Epithelial cell of proximal tubule (primary cell): ENCODE measurements around the gene CGB3. TPM values are rescaled to one million over a fixed set of nuclear protein-coding genes. Genes with fewer than 3 reads are reported as not detected.

Experiments used
- DNase-seq: peaks from one replicate; pipeline ENCODE4 v3.0.0-alpha.2; 2011; ENCODE audit warnings: low read depth
- H3K4me3 ChIP-seq: 2 replicates; pipeline ENCODE4 v1.5.1; 2011; ENCODE audit warnings: low read depth, mild to moderate bottlenecking, low read length
- total RNA-seq: library from RNA; depleted of rRNA; stranded (reverse); fragments of >200 nt; gene quantifications from 2 replicates; pipeline ENCODE4 v1.2.3, GENCODE V29; 2015
- TF ChIP-seq, protein P1 (sequence below): conservative IDR thresholded peaks from 2 replicates; pipeline ENCODE4 v1.5.1; 2012; ENCODE audit warnings: low read depth, mild to moderate bottlenecking, low read length

CGB3 gene
- total RNA-seq, 1 donor from 2014 or later: not detected

DNA sequence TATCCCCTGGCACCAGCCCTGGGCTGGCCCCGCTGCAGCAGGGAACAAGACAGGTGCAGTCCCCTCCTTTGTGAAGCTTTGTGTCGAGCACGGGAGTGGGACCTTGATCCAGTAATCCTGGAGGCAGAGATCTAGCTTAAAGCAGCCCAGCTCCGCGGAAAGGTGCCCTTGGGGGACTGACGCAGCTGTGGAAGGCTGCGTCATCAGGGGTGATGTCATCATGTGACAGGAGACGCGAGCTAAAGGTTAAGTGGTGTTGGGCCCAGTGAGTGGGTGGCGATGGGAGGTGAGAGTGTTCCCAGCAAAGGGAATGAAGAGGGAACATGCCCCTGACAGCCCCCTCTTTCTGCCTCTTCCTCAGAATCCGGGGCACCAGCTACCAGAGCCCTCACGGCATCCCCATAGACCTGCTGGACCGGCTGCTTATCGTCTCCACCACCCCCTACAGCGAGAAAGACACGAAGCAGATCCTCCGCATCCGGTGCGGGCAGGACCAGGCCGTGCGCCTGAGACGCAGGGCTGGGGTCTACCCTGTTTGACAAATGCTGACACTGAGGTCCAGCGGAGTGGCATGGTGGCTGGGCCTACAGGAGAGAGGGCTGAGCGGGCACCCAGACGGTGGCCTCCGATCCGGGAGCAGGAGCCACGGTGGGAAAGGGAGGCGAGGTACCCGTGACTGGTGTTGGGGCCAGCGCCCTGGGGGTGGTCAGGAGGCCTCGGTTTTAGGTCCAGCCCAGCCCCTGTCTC lies 9.8 kb downstream of the CGB3 start:
- DNase-seq: no peak
- TF ChIP-seq, protein P1, sequence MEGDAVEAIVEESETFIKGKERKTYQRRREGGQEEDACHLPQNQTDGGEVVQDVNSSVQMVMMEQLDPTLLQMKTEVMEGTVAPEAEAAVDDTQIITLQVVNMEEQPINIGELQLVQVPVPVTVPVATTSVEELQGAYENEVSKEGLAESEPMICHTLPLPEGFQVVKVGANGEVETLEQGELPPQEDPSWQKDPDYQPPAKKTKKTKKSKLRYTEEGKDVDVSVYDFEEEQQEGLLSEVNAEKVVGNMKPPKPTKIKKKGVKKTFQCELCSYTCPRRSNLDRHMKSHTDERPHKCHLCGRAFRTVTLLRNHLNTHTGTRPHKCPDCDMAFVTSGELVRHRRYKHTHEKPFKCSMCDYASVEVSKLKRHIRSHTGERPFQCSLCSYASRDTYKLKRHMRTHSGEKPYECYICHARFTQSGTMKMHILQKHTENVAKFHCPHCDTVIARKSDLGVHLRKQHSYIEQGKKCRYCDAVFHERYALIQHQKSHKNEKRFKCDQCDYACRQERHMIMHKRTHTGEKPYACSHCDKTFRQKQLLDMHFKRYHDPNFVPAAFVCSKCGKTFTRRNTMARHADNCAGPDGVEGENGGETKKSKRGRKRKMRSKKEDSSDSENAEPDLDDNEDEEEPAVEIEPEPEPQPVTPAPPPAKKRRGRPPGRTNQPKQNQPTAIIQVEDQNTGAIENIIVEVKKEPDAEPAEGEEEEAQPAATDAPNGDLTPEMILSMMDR: no peak

DNA sequence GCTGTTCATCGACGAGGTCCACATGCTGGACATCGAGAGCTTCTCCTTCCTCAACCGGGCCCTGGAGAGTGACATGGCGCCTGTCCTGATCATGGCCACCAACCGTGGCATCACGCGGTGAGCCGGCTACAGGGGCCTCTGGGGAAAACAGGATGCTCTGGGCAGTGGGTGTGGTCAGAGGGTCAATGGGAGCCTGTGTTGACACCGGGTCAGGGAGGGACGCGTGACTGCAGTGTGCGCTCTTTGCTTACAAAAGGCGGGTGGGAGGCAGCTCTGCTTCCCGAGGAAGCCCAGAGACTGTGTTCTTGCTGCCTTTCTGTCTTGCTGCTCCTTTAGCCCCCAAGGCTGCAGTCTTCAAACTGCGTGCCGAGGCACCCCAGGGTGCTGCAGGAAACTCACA lies 12.9 kb downstream of the CGB3 start:
- TF ChIP-seq, protein P1: no peak
- no peak overlapping the region for H3K4me3 ChIP-seq

More for the DNA sequence above, 9.8 kb downstream of the CGB3 start:
- no peak overlapping the region for H3K4me3 ChIP-seq

DNA sequence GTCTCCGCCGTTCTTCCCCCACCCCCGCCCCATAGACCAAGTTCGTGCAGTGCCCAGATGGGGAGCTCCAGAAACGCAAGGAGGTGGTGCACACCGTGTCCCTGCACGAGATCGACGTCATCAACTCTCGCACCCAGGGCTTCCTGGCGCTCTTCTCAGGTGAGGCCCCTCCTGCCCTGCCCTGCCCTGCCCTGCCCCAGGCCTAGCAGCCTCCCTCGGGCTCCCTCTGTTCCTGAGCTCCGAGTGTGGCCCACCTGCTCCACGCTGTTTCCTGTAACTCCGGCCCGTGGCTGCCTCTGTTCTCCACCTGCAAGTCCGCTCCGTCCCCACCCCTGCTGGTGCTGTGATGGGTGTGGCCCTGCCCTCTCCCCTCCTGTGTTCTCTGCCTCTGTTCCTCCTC lies 13.7 kb downstream of the CGB3 start:
- TF ChIP-seq, protein P1: no peak
- no peak overlapping the region for H3K4me3 ChIP-seq
- DNase-seq: no peak

More for the DNA sequence above, 12.9 kb downstream of the CGB3 start:
- DNase-seq: no peak

DNA sequence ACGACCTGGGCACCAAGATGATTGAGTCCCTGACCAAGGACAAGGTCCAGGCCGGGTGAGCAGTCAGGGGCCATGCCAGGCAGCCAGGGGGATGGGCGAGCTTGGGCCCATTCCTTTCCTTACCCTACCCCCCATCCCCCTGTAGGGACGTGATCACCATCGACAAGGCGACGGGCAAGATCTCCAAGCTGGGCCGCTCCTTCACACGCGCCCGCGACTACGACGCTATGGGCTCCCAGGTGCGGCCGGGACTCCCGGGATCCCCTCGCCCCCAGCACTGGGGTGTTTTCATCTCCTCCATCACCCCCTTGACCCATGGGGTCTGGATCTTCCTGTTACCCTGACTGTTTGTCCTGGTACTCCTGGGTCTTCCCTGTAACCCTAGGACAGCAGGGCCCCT lies 14.3 kb downstream of the CGB3 start:
- DNase-seq: no peak
- TF ChIP-seq, protein P1: no peak
- H3K4me3 ChIP-seq: no peak overlapping the region

DNA sequence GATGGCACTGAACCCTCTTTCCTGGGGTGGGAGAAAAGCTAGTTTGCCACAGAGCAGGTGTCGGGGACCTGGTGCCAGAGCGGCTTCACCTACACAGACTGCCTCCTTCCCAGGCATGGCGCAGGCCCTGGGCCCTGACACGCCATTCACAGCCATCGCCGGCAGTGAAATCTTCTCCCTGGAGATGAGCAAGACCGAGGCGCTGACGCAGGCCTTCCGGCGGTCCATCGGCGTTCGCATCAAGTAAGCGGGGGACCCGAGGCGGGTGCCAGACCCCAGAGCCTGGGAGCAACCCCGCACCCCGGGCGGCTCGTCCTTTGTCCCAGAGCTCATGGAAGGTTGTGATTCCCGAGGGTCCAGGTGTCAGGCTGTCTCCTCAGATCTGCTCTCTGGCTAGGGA lies 17.2 kb downstream of the CGB3 start:
- TF ChIP-seq, protein P1: no peak
- DNase-seq: no peak
- no peak overlapping the region for H3K4me3 ChIP-seq

DNA sequence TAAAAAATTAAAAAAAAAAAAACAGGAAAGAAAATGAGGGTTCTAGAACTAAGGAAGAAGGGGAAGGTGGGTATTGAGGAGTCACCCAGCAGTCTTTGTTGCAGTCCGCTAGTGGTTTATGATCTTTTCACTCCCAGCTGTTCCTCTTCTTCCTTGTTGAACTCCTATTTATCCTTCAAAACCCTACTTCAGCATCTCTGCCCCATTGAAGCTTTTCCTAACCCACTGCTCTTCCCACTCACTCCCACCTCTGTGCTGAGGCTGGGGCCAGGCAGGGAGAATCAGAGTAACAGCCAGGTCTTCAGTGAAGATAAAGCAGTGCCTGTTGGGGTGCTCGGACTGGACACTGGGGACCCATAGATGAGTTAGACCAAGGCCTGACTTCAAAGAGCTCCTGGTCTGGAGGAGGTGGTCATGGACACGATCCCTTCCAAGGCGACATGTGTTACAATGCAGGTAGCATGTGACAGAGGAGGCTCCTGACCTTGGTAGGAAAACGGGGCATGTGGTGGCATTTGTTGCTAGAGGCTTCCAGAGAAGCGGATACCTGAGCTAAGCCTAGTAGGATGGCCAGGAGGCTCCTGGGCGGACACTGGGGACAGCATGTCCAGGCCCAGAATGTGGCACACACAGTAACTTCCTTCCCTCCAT lies 19.0 kb downstream of the CGB3 start:
- DNase-seq: no peak
- H3K4me3 ChIP-seq: no peak overlapping the region
- TF ChIP-seq, protein P1: no peak

DNA sequence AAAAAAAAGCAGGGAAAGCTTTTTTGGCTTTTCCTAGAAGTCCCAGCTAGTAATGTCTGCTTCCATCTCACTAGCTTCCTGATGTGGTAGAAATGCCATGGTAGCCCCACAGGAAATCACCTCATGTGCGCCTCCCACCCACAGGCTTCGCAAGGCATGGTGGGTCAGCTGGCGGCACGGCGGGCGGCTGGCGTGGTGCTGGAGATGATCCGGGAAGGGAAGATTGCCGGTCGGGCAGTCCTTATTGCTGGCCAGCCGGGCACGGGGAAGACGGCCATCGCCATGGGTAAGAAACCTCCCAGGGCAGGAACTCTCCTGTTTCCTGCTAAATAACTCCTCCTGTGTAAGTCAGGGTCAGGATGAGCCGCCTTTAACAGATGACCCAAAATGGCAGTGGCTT lies 20.0 kb downstream of the CGB3 start:
- no peak overlapping the region for H3K4me3 ChIP-seq
- DNase-seq: no peak
- TF ChIP-seq, protein P1: no peak
